Ovary (tissue), 9 donors: ENCODE data around the gene SSU72. TPM values are rescaled to one million over a fixed set of nuclear protein-coding genes. Genes with fewer than 3 reads are reported as not detected.

ENCODE experiments used
- DNase-seq, 5 donors: peaks; one replicate each; pipeline ENCODE4 v3.0.0-alpha.2; 2019 to 2020
- H3K27ac ChIP-seq, 2 donors: fragments of 200-600 bp; one replicate each; pipeline versions ENCODE4 v1.5.1 to v1.8.0; 2019 to 2022
- H3K27me3 ChIP-seq: fragments of 200-600 bp; one replicate; pipeline ENCODE4 v1.8.0; 2022
- H3K36me3 ChIP-seq: fragments of 200-600 bp; sonication (generic); one replicate; pipeline ENCODE4 v1.5.1; 2019
- H3K4me1 ChIP-seq: one replicate; pipeline ENCODE4 v1.8.1; 2013; ENCODE audit warnings: mild to moderate bottlenecking, moderate library complexity; ENCODE audit not compliant: insufficient read depth
- H3K4me3 ChIP-seq: fragments of 200-600 bp; sonication (generic); one replicate; pipeline ENCODE4 v1.5.1; 2017
- H3K9me3 ChIP-seq, 2 donors: fragments of 200-600 bp in 1 of 2; sonication (generic) in 1 of 2; one replicate each; pipeline versions ENCODE4 v1.5.1 to v1.8.1; 2013 to 2019; ENCODE audit warnings: mild to moderate bottlenecking in 1 of 2, moderate library complexity in 1 of 2
- EP300 ChIP-seq: sonication (generic); formaldehyde crosslinking; IDR thresholded peaks from one replicate; pipeline ENCODE4 v1.6.1; 2017; ENCODE audit warnings: antibody characterized with exemption
- POLR2A ChIP-seq: fragments of 450-650 bp; IDR thresholded peaks from one replicate; pipeline ENCODE4 v1.6.1; 2017; ENCODE audit warnings: antibody characterized with exemption, mild to moderate bottlenecking, moderate library complexity
- WGBS, 3 donors: extraction: QIAGEN DNeasy Blood & Tissue Kit in 1 of 3; methylation state at CpG; one replicate each; pipeline versions ENCODE4 v1.1.5 to v1.1.7; 2013 to 2017; 5-methylcytosine and 5-hydroxymethylcytosine counted together
- intact Hi-C, 4 donors: fragments of 100-400 bp; cut with DNase I; formaldehyde crosslinking; loops; one replicate each; pipeline versions ENCODE4 v1.11.0 to v1.15.1; 2022 to 2023
- polyA plus RNA-seq, 2 donors: library from polyadenylated mRNA; stranded (reverse); fragments of 200-250 nt in 1 of 2; fragments of 350-450 nt in 1 of 2; fragmentation: Illumina TruSeq in 1 of 2; extraction: RNeasy Lipid Tissue Mini Kit (QIAGEN cat#74804) in 1 of 2; gene quantifications; one replicate each; pipeline ENCODE4 v1.2.3, GENCODE V29; 2013 to 2014
- total RNA-seq, 7 donors: library from RNA; depleted of rRNA in 2 of 7; stranded (reverse); fragments of >200 nt in 2 of 7; fragmentation: NEBNext Ultra II Directional in 3 of 7; extraction: Animal tissue kit (Norgen Biotek cat#: 25700) in 3 of 7; gene quantifications; one replicate each; pipeline versions ENCODE4 v1.1.0 to v1.2.4, GENCODE V29; 2016 to 2023
- TF ChIP-seq, protein P1 (sequence below), 3 donors: fragments of 450-650 bp in 2 of 3; fragments of 200-600 bp in 1 of 3; IDR thresholded peaks; one replicate each; pipeline versions ENCODE4 v1.5.1 to v1.8.0; 2016 to 2022; ENCODE audit warnings: antibody characterized with exemption in 3 of 3, mild to moderate bottlenecking in 1 of 3
- donor health status: DM: no; HTN: no; CAD: no; lungs with moderate emphysema.
- donor health status: DM: no; HTN: no; CAD: no.
- donor health status: Bipolar disorder and iron deficiency.
- donor health status: DM: yes; HTN: yes; CAD: no.
- donor health status: DM: no; HTN: no; CAD: no.
- donor health status: DM: yes; HTN: yes; CAD: no.

Gene SSU72
- total and polyA plus RNA-seq, 9 donors = 72.3 to 119 (median 110) TPM

DNA sequence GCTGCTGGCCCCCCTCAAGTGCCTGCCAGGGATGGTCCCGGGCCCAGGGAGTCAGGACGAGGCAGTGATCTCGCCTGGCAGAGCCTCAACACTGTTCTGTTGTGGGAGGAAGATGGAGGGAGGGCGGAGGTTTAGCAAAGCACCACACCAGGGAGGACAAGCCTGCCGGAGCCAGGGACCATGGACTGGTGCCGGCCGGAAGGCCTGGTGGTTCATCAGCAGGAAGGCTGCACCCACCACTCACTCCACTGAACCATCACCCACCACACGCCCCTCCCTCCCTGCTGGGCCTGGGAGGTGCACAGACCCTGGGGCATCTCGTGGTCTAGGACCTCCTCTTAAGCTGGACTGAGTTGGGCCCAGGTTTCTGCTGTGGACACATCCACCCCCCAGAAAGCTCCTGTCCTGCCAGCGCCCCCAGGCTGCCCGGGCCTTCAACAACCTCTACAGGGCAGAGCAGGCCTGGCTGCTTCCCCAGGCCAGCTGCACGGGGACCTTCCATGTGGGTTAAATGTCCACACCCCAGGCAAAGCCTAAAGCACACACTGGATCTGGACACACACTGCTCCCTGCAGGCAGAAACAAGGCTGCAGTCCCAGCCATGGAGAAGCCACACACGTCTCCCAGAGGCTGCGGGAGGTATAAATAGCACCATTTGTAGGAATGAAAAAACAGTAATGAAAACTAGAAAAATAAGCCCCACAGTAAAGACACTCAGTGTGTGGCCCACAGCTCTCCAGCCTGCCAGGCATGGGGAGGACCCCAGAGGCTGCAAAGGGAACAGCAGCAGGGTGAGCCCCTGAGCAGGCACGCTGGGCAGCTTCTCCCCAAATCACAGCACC lies 23.9 kb downstream of the SSU72 start:
- Histone ChIP-seq H3K9me3 (no peaks in the 10 kb centered on the region), H3K27me3 (no peaks in the 10 kb centered on the region), H3K4me3 (no peak overlapping the region), H3K36me3 (no peaks in the 10 kb centered on the region), H3K4me1 (peaks cover 4% of the 10 kb centered on the region), H3K27ac (no peak overlapping the region)
- TF ChIP-seq, protein P1, sequence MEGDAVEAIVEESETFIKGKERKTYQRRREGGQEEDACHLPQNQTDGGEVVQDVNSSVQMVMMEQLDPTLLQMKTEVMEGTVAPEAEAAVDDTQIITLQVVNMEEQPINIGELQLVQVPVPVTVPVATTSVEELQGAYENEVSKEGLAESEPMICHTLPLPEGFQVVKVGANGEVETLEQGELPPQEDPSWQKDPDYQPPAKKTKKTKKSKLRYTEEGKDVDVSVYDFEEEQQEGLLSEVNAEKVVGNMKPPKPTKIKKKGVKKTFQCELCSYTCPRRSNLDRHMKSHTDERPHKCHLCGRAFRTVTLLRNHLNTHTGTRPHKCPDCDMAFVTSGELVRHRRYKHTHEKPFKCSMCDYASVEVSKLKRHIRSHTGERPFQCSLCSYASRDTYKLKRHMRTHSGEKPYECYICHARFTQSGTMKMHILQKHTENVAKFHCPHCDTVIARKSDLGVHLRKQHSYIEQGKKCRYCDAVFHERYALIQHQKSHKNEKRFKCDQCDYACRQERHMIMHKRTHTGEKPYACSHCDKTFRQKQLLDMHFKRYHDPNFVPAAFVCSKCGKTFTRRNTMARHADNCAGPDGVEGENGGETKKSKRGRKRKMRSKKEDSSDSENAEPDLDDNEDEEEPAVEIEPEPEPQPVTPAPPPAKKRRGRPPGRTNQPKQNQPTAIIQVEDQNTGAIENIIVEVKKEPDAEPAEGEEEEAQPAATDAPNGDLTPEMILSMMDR (IDR thresholded peaks at IDR 0.05) = no peak
- TF ChIP-seq POLR2A = no peak
- no peak for TF ChIP-seq EP300
- 31 to 64% (median 34%) methylated on average over 15 of the region's 15 CpGs for WGBS, 3 donors
- intact Hi-C loops = no loop called here
- no peak for DNase-seq

DNA sequence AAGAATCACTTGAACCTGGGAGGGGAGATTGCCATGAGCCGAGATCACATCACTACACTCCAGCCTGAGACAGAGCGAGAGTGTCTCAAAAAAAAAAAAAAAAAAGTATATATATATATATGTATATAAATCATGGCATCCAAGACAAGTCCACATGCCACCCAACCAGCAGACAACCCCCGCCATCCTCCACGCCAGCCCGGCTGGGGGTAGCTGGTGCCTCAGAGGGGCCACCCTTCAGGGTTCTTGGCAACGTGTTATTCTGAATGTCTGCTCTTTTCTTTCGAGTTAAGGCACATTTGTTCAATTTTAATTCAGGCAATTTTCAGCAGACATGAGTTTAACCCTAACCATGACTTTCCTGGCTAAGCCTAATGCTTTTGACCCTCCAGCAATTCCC lies 24.6 kb downstream of the SSU72 start:
- DNase-seq = no peak
- H3K27me3 ChIP-seq = no peaks in the 10 kb centered on the region
- H3K27ac ChIP-seq = no peak overlapping the region
- TF ChIP-seq, protein P1 (IDR thresholded peaks at IDR 0.05) = no peak
- TF ChIP-seq POLR2A = no peak
- no peak for TF ChIP-seq EP300
- H3K36me3 ChIP-seq = no peaks in the 10 kb centered on the region
- intact Hi-C loops = no loop called here
- H3K9me3 ChIP-seq = no peaks in the 10 kb centered on the region
- peaks cover 4% of the 10 kb centered on the region for H3K4me1 ChIP-seq
- no peak overlapping the region for H3K4me3 ChIP-seq
- 72 to 77% (median 74%) methylated on average over 7 of the region's 7 CpGs for WGBS, 3 donors

DNA sequence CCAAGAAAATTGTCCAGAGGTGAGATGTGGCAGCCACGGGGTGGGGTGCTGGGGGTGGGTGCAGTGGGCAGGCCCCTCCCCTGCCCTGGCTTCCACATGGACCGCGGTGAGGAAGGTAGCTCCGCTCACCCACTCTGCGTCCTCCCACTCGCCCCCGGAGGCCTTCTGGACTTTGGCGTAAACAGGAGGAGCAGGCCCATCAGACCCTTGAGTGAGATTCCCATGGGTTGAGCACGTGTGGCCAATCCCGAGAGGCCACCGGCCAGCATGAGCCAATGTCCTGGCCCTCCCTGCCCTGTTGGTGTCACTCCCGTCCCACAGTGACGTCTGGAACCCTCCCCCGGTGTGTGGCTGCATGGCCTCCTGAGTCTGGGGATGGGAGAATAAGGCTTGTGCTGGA lies 26.1 kb downstream of the SSU72 start:
- intact Hi-C loops = no loop called here
- no peak overlapping the region for H3K27ac ChIP-seq
- WGBS, 3 donors = 74 to 84% (median 75%) methylated on average over 13 to 14 of the region's 14 CpGs

DNA sequence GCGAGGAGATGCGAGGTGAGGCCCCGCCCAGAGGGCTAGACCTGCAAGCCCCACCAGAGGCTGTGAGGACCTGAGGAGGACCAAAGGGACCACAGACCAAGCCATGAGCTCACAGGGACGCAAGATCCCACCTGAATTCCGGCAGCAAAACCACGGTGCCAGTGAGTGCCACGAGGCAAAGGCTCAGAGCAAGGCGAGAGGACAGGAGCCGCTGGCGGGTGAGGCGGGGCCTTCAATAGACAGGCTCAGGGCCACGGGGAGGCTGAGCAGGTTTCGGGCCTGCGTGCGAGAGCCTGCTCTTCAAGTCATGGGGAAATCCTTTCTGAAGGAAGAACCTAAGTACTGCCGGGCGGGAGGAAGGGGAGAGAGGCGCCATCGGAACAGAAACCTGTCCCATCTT lies 27.2 kb downstream of the SSU72 start:
- intact Hi-C loops = no loop called here
- Histone ChIP-seq H3K27ac (no peak overlapping the region), H3K27me3 (no peaks in the 10 kb centered on the region), H3K4me3 (no peak overlapping the region), H3K4me1 (peaks cover 4% of the 10 kb centered on the region), H3K36me3 (no peaks in the 10 kb centered on the region), H3K9me3 (no peaks in the 10 kb centered on the region)
- DNase-seq = no peak
- 92 to 93% (median 92%) methylated on average over 19 of the region's 19 CpGs for WGBS, 3 donors
- TF ChIP-seq EP300 = no peak
- no peak for TF ChIP-seq POLR2A
- TF ChIP-seq, protein P1 (IDR thresholded peaks at IDR 0.05) = no peak

More for the DNA sequence above, 26.1 kb downstream of the SSU72 start:
- H3K27me3 ChIP-seq = no peaks in the 10 kb centered on the region
- H3K36me3 ChIP-seq = no peaks in the 10 kb centered on the region
- H3K4me1 ChIP-seq = peaks cover 4% of the 10 kb centered on the region
- no peak for TF ChIP-seq POLR2A
- TF ChIP-seq EP300 = no peak
- TF ChIP-seq, protein P1 (IDR thresholded peaks at IDR 0.05) = no peak
- H3K4me3 ChIP-seq = no peak overlapping the region
- H3K9me3 ChIP-seq = no peaks in the 10 kb centered on the region
- no peak for DNase-seq
